ENCODE measurements around the gene TM7SF2.

Gene TM7SF2

GRCh38 chr11:65095974-65096806 is 15.5 kb upstream of the TM7SF2 start, which contains the start of gene VPS51:
TSS of gene VPS51 (plus strand) at chr11:65096214. CDS start at chr11:65096251, 37 bp downstream.
- DNase-seq (ENCODE audit: low spot score) = peak; percentile 93
- ChIA-PET POLR2A (ENCODE audit: low non-redundant PET) (interaction anchor here (1.3 kb wide), 1 partner anchor 86 kb away, joined by 3 read pairs; the partner anchor contains the start of gene CAPN1), CTCF (interaction anchor here (0.7 to 3.1 kb wide), 2 partner anchors 14 to 17 kb away, joined by 3 to 13 read pairs; no protein-coding TSS in a partner anchor)
- peak within 1 kb of the TSS; percentile 85 for H3K27ac ChIP-seq
- TF ChIP-seq, protein P1, sequence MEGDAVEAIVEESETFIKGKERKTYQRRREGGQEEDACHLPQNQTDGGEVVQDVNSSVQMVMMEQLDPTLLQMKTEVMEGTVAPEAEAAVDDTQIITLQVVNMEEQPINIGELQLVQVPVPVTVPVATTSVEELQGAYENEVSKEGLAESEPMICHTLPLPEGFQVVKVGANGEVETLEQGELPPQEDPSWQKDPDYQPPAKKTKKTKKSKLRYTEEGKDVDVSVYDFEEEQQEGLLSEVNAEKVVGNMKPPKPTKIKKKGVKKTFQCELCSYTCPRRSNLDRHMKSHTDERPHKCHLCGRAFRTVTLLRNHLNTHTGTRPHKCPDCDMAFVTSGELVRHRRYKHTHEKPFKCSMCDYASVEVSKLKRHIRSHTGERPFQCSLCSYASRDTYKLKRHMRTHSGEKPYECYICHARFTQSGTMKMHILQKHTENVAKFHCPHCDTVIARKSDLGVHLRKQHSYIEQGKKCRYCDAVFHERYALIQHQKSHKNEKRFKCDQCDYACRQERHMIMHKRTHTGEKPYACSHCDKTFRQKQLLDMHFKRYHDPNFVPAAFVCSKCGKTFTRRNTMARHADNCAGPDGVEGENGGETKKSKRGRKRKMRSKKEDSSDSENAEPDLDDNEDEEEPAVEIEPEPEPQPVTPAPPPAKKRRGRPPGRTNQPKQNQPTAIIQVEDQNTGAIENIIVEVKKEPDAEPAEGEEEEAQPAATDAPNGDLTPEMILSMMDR (conservative IDR thresholded peaks at IDR 0.05; ENCODE audit: low read depth) = no peak

DNA sequence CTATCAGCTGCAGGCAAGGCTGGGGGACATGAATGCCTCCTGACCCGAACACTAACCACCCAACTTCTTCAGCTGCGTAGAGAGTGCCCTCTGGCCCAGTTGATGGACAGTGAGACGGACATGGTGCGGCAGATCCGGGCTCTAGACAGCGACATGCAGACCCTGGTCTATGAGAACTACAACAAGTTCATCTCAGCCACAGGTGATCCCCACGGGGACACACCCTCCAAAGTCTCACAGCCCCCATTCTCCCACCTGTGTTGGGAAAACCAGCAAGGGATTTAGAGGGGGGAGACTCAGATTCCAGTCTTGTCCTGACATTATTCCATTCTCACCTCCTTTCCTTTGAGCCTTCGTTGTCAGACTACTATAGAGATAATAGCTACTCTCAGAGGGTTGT is 14.7 kb upstream of the TM7SF2 start:
- CTCF ChIA-PET = interaction anchor here (0.7 to 3.1 kb wide), 3 partner anchors 11 to 16 kb away, joined by 3 to 13 read pairs (median 3); no protein-coding TSS in a partner anchor
- H3K27ac ChIP-seq = peak overlapping the region; percentile 85
- no peak for DNase-seq (ENCODE audit: low spot score)
- TF ChIP-seq, protein P1 (conservative IDR thresholded peaks at IDR 0.05; ENCODE audit: low read depth) = no peak
- POLR2A ChIA-PET (ENCODE audit: low non-redundant PET) = interaction anchor here (0.7 to 1.3 kb wide), 2 partner anchors 38 to 85 kb away, joined by 3 read pairs; partner anchors contain the start of gene CAPN1

- no peak overlapping the region for H3K27ac ChIP-seq
- POLR2A ChIA-PET (ENCODE audit: low non-redundant PET) = interaction anchor here (0.6 kb wide), 1 partner anchor 322 kb away, joined by 4 read pairs; the partner anchor contains the start of gene NEAT1
- TF ChIP-seq, protein P1 (conservative IDR thresholded peaks at IDR 0.05; ENCODE audit: low read depth) = no peak
- CTCF ChIA-PET = interaction anchor here (0.6 to 2.0 kb wide), 2 partner anchors 8 to 10 kb away, joined by 5 to 10 read pairs; no protein-coding TSS in a partner anchor
- DNase-seq (ENCODE audit: low spot score) = no peak
Observed at GRCh38 chr11:65100674-65101350, 10.9 kb upstream of the TM7SF2 start.

DNA sequence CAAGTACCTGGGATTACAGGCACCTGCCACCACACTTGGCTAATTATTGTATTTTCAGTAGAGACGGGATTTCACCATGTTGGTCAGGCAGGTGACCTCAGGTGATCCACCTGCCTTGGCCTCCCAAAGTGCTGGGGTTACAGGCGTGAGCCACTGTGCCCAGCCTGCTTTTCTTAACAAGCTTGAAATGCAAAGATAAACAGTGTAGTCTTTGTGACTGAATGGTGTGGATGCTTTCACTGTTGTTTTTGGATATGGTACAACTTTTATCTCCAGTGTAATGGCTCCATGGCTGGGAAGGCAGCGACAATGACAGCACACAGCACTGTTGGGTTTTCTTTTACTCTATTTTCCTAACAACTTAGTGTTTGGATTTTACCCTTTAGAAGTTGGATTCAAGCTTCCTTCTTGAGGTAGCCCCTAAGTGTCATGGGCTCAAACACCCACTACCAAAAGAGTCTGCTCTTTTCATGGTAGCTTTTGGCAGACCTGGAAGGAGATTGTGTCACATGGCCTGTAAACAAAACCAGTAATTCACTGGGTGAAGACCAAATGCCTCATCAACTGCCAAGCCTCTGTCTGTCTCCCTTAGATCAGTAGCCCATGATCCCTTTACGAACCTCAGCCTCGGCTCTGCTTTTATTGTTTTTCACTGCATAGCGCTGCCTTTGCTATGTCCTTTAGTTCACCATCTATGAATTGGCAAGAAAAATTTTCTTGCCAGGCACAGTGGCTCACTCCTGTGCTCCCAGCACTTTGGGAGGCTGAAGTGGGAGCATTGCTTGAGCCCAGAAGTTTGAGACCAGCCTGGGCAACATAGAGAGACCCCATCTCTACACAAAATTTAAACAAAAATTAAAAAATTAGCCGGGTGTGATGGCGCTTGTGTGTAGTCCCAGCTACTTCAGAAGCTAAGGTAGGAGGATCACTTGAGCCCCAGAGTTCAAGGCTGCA is 9.3 kb upstream of the TM7SF2 start:
- CTCF ChIA-PET = interaction anchor here (0.6 to 2.0 kb wide), 4 partner anchors 8 to 300 kb away, joined by 3 to 10 read pairs (median 4); partner anchors contain the start of gene TM7SF2
- H3K27ac ChIP-seq = no peak overlapping the region
- no peak for DNase-seq (ENCODE audit: low spot score)
- POLR2A ChIA-PET (ENCODE audit: low non-redundant PET) = interaction anchor here (0.7 kb wide), 1 partner anchor 257 kb away, joined by 3 read pairs; no protein-coding TSS in a partner anchor
- TF ChIP-seq, protein P1 (conservative IDR thresholded peaks at IDR 0.05; ENCODE audit: low read depth) = no peak

DNA sequence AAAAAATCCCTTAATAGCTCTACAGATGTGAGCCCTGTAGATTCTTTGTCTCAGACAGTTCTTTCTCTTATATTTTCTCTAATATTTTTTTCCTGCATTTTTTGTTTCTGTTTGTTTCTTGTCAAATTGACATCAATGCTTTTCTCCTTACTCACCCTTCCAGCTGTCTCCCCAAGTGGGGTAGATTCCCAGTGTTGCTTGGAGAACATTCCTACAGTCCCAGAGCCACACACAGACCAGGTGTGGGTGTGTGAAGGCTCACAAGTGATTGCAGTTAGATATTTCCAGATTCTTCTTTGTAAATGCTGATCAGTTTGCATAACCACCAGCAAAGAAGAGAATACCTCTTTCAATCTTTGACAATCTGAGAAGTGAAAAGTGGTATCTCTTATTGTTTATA is 8.2 kb upstream of the TM7SF2 start:
- no peak overlapping the region for H3K27ac ChIP-seq
- no peak for DNase-seq (ENCODE audit: low spot score)
- TF ChIP-seq, protein P1 (conservative IDR thresholded peaks at IDR 0.05; ENCODE audit: low read depth) = no peak
- CTCF ChIA-PET = interaction anchor here (0.6 to 1.0 kb wide), 5 partner anchors 8 to 112 kb away, joined by 3 to 5 read pairs (median 3); partner anchors contain the start of genes SNX15 and TM7SF2
- POLR2A ChIA-PET (ENCODE audit: low non-redundant PET) = no interaction called here
